Stimulated activated CD4-positive, alpha-beta T cell treated with anti-CD3 and anti-CD28 coated beads, Interleukin-12 subunit alpha, Interleukin-12 subunit beta, amount 100 ng/mL, for 24 hours (primary cell): ENCODE measurements around the gene ILF3.
"Not testable (repeated sequence)": the region's sequence is repeated elsewhere in the genome, so short reads cannot be mapped to it uniquely, and the experiment has no call there.

Experiments used
- DNase-seq, 2 experiments: peaks; one replicate each; pipeline ENCODE4 v3.0.0-alpha.2; 2020; ENCODE audit warnings: low read depth in 2 of 2

ILF3 gene

DNA sequence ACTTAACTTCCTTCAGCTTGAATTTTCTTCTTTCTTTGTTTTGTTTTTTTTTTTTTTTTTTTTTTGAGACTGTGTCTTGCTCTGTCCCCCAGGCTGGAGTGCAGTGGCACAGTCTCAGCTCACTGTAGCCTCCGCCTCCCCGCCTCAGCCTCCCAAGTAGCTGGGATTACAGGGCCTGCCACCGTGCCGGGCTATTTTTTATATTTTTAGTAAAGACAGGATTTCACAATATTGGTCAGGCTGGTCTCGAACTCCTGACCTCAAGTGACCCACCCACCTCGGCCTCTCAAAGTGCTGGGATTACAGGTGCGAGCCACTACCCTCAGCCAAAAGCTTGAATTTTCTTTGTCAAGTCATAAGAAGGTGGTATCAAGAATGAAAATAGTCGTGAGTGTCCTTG is 21.1 kb downstream of the ILF3 start:
- not testable (repeated sequence) for DNase-seq

DNA sequence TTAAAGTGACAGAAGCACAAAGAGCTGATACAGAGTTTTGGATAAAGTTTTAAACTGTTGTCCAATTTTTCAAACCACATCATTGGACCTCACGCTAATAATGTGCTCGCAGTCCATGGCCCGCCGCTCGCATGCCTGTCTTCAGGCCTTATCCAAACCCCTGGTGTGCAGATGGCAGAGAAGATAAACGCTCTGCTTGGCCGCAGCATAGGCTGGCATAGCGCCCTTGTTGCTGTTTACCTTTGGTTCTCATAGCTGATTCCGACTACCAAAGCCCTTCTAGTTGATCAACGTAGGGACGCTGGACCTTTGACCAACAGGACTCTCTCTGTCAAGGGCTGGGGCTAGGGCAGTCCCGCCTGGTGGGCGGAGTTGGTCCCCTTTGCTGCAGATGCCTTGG is 23.6 kb downstream of the ILF3 start:
- no peak for DNase-seq

DNA sequence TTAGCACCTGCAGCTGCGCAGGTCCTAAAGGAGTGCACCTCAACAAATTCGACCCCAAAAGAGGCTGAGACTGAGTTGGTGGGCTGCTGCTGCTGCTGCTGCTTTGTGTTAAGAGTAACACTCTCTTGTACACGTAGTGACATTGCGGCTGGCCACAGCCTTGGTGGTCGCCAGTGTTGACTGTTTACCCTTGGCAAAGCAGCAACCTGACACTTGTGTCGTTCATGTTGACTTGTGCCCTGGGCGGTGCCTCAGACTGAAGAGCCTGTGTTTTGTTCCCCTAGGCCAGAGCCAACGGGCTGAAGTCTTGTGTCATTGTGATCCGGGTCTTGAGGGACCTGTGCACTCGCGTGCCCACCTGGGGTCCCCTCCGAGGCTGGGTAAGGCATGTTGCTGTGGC is 24.7 kb downstream of the ILF3 start:
- no peak for DNase-seq

- DNase-seq, result no peak
Observed at GRCh38 chr19:10679743-10680142, 25.6 kb downstream of the ILF3 start.

DNA sequence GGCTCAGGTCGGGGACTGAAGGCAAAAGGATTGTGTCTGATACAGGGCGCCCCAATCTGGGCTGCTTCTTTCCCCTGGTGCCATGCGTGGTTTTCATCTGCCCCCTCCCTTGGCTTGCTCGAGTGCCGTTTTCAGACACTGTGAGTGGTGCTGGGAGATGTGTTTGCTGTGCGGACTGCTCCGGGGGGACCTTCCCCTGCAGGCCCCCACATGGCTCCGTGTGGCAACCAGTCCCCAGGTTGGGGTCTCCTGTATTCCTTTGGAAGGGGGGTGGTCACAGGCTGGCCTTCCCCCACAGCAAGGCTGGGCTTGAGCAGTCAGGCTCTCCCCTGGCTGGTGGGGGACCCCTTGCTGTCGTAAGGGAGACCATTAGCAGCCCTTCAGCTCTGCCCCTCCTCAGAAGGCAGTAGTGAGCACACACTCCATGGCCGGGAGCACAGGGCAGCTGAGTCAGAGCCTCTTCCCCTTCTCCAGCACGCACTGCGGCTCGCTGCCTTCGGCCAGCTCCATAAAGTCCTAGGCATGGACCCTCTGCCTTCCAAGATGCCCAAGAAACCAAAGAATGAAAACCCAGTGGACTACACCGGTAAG is 26.5 kb downstream of the ILF3 start:
- DNase-seq, result no peak

DNA sequence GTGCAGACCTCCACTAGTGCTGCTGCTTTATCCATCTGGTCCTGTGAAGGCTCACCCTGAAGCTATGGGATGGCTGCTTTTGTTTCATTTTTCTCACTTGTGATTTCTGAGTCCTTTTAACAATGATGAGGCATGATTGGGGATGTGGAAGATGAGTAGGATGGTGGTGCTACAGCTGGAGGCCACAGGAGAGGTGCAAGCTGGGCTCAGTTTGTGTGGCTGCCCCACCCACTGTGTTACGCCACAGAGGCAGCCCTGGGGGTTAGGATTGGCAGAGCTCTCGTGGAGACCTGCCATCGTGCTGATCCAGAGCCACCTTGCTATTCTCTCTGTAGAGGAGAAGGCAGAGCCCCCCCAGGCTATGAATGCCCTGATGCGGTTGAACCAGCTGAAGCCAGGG is 27.5 kb downstream of the ILF3 start:
- DNase-seq, result no peak

GRCh38 chr19:10682397-10683063 is 28.4 kb downstream of the ILF3 start:
- DNase-seq, result no peak

DNA sequence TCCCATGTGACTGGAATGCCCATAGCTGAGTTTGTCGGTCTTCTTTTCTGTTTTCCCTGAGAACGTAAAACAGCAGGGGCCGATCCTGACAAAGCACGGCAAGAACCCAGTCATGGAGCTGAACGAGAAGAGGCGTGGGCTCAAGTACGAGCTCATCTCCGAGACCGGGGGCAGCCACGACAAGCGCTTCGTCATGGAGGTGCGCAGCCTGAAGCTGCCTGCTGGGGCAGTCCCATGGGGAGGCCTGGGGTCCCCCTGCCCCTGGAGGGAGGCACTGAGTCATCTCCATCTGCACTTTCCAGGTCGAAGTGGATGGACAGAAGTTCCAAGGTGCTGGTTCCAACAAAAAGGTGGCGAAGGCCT is 28.9 kb downstream of the ILF3 start:
- DNase-seq, result no peak

GRCh38 chr19:10683582-10683981 is 29.4 kb downstream of the ILF3 start:
- DNase-seq, result no peak

GRCh38 chr19:10685210-10685609 is 31.1 kb downstream of the ILF3 start:
- no peak for DNase-seq

GRCh38 chr19:10686193-10686592 is 32.0 kb downstream of the ILF3 start:
- no peak for DNase-seq

GRCh38 chr19:10686661-10687517 is 32.7 kb downstream of the ILF3 start:
- DNase-seq, result no peak

- DNase-seq, result no peak
Observed at GRCh38 chr19:10687518-10688288, 33.6 kb downstream of the ILF3 start.

DNA sequence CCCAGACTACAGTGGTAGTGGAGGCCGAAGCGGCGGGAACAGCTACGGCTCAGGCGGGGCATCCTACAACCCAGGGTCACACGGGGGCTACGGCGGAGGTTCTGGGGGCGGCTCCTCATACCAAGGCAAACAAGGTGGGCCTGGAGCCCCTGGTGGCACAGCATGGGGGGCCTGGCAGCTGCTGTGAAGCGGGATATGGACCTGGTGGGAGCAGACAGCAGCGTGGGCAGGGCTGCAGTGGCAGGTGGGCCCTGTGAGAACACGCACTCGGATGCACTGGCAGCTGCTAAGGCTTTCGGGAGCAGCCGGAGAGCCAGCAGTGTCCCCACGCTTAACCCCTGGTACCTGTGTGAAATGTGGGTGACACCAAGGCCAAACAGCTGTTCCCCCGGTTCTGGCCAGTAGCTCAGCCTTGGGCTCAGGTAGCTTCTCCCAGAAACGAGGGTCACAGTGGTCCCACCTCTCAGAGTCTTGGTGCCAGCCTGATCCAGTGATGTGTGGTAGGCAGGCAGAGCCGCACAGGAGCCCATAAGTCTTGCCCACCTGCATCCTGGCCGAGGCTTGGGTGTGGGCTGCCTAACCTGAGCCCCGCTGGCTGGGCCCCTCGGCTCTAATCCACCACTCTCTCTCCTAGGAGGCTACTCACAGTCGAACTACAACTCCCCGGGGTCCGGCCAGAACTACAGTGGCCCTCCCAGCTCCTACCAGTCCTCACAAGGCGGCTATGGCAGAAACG is 34.6 kb downstream of the ILF3 start:
- DNase-seq, result no peak

- DNase-seq, result no peak
Observed at GRCh38 chr19:10690341-10690781, 36.2 kb downstream of the ILF3 start.

GRCh38 chr19:10691178-10691881 is 37.2 kb downstream of the ILF3 start:
- no peak for DNase-seq

DNA sequence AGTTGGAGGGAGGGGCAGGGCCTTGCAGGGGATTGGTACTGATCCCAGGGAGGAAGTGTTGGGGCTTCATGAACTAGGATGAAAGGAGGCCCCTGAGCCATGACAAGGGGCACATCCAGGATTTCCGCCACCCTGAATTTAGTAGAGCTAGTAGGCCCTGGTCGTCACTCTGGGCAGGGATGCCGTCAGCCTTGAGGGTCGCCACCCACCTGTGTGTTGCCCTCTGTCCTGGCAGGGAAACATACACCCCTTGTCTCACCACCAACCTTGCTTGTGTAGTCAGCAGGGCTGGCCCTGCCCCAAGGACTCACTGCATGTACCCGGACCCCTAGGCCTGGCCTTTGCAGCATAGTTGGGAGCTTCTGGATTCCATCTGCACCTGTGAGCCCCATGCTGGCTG is 37.7 kb downstream of the ILF3 start:
- no peak for DNase-seq

DNA sequence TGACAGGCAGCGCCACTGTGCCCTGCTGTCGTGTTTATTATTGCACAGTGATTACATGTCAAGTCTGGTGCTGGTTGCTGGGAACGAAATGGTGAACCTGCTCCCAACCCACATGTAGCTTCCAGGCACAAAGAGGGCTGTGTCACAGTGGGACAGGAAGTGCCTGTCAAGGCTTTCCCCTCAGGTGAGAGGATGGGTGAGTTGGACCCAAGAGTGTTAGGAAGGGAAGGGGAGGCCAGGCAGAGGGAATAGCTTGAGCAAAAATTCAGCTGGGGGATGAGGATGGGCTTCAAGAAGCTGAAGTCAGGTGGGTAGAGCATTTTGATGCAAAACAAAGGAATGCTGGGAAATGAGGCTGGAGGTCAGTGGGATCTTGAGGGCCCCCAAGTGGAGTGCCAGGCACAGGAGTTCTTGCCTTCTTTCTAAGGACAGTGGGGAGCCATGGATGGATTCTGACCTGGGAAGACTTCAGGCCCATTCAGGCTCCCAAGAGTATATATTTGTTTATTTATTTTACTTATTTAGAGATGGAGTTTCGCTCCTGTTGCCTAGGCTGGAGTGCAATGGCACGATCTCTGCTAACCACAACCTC is 38.6 kb downstream of the ILF3 start:
- no peak for DNase-seq

DNA sequence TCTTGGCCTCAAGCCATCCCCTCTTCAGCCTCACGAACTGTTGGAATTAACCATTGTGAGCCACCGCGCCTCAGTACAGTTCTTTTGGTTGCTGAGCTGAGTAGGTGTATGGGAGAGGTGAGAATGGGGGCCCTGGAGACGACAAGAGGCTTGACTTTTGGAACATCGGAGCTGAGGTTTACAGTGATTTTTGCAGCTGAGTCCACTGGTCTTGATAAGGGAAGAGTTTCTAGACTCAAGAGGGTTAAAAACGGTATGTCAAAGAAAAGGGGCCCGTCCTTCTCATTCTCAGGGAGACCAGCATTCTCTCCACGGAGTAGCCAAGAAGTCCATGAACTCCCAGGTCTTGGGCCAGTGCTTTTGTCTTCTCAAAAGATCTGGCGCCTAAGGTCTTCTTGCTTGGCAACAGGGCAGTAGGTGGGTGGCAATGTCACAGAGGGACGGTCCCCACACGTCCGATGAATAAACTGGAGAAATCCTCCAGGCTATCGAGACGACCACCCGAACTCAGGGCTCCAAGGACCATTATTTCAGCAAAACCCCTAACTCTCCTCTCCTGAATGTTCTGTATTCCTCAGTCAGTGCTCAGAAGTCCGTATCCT is 40.7 kb downstream of the ILF3 start:
- DNase-seq, result no peak
